Trophoblast cell (in vitro differentiated cells and primary cell): ENCODE measurements around the gene ANKEF1.

ENCODE experiments used
- DNase-seq, 2 donors: peaks; one replicate each; pipeline ENCODE4 v3.0.0-alpha.2; 2016
- H2AFZ ChIP-seq: 2 replicates; pipeline ENCODE4 v1.6.1; 2013; ENCODE audit warnings: low read length, moderate library complexity, mild to moderate bottlenecking; ENCODE audit not compliant: insufficient read depth, poor library complexity
- H2AK5ac ChIP-seq: 2 replicates; pipeline ENCODE4 v1.6.1; 2013; ENCODE audit warnings: mild to moderate bottlenecking, low read length
- H2BK120ac ChIP-seq: 2 replicates; pipeline ENCODE4 v1.6.1; 2013; ENCODE audit warnings: low read length, mild to moderate bottlenecking, moderate library complexity; ENCODE audit not compliant: insufficient read depth, poor library complexity
- H2BK12ac ChIP-seq: 2 replicates; pipeline ENCODE4 v1.6.1; 2013; ENCODE audit warnings: mild to moderate bottlenecking, low read length, moderate library complexity
- H2BK5ac ChIP-seq: 2 replicates; pipeline ENCODE4 v1.6.1; 2013; ENCODE audit warnings: low read length, low read depth, moderate library complexity, mild to moderate bottlenecking; ENCODE audit not compliant: poor library complexity
- H3K14ac ChIP-seq: 2 replicates; pipeline ENCODE4 v1.6.1; 2013; ENCODE audit warnings: mild to moderate bottlenecking, low read length
- H3K18ac ChIP-seq: 2 replicates; pipeline ENCODE4 v1.6.1; 2013; ENCODE audit warnings: mild to moderate bottlenecking, low read length
- H3K23ac ChIP-seq: 2 replicates; pipeline ENCODE4 v1.6.1; 2013; ENCODE audit warnings: low read length
- H3K27ac ChIP-seq: 2 replicates; pipeline ENCODE4 v1.5.1; 2013; ENCODE audit warnings: low read depth, mild to moderate bottlenecking, inconsistent platforms, low read length, moderate library complexity
- H3K27me3 ChIP-seq: 2 replicates; pipeline ENCODE4 v1.6.1; 2013; ENCODE audit warnings: inconsistent platforms, mild to moderate bottlenecking, low read length, moderate library complexity; ENCODE audit not compliant: insufficient read depth
- H3K36me3 ChIP-seq, 2 experiments: 1 replicate in 1 of 2; 2 replicates in 1 of 2; pipeline ENCODE4 v1.6.1; 2013; ENCODE audit warnings: low read length in 2 of 2, mild to moderate bottlenecking in 2 of 2, moderate library complexity in 1 of 2; ENCODE audit not compliant: insufficient read depth in 2 of 2, control insufficient read depth in 1 of 2
- H3K4ac ChIP-seq: 2 replicates; pipeline ENCODE4 v1.6.1; 2013; ENCODE audit warnings: low read depth, mild to moderate bottlenecking, low read length, moderate library complexity
- H3K4me1 ChIP-seq, 2 experiments: 1 replicate in 1 of 2; 2 replicates in 1 of 2; pipeline ENCODE4 v1.6.1; 2013; ENCODE audit warnings: low read length in 2 of 2, mild to moderate bottlenecking in 2 of 2, moderate library complexity in 1 of 2; ENCODE audit not compliant: insufficient read depth in 2 of 2, control insufficient read depth in 1 of 2
- H3K4me2 ChIP-seq: 2 replicates; pipeline ENCODE4 v1.6.1; 2013; ENCODE audit warnings: inconsistent platforms, mild to moderate bottlenecking, low read length, moderate library complexity
- H3K4me3 ChIP-seq: 2 replicates; pipeline ENCODE4 v1.5.1; 2013; ENCODE audit warnings: mild to moderate bottlenecking, low read depth, low read length, inconsistent platforms
- H3K79me1 ChIP-seq: one replicate; pipeline ENCODE4 v1.6.1; 2013; ENCODE audit warnings: low read length
- H3K79me2 ChIP-seq: 2 replicates; pipeline ENCODE4 v1.6.1; 2013; ENCODE audit warnings: low read length, mild to moderate bottlenecking; ENCODE audit not compliant: control insufficient read depth, insufficient read depth, poor library complexity
- H3K9ac ChIP-seq: 2 replicates; pipeline ENCODE4 v1.6.1; 2013; ENCODE audit warnings: mild to moderate bottlenecking, low read length
- H3K9me3 ChIP-seq: 2 replicates; pipeline ENCODE4 v1.6.1; 2013; ENCODE audit warnings: low read depth, mild to moderate bottlenecking, control low read depth, inconsistent platforms, low read length; ENCODE audit not compliant: insufficient read depth
- H4K12ac ChIP-seq: 2 replicates; pipeline ENCODE4 v1.6.1; 2013; ENCODE audit warnings: low read depth, mild to moderate bottlenecking, low read length, moderate library complexity
- H4K8ac ChIP-seq: 2 replicates; pipeline ENCODE4 v1.6.1; 2013; ENCODE audit warnings: low read depth, mild to moderate bottlenecking, low read length, moderate library complexity
- H4K91ac ChIP-seq: one replicate; pipeline ENCODE4 v1.6.1; 2013; ENCODE audit warnings: low read depth, mild to moderate bottlenecking, low read length, moderate library complexity
- WGBS: extraction: QIAGEN DNeasy Blood & Tissue Kit; methylation state at CpG from one replicate; pipeline ENCODE4 v1.1.7; 2013; ENCODE audit warnings: missing lambda C conversion rate; ENCODE audit not compliant: insufficient read length, insufficient coverage; ENCODE audit errors: extremely low coverage; 5-methylcytosine and 5-hydroxymethylcytosine counted together

Gene ANKEF1

DNA sequence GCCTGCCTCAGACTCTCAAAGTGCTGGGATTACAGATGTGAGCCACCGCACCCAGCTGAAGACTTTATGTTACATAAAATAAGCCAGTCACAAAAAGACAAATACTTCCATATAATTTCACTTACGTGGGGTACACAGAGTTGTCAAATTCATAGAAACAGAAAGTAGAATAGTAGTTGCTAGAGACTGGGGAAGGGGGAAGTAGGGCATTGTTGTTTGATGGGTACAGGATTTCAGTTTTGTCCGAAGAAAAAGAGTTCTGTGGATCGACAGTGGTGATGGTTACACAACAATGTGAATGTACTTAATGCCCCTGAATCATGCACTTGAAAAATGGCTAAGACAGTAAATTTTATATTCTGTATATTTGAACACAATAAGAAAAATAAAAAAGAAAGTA is 41.6 kb upstream of the ANKEF1 start:
- Histone ChIP-seq H3K9ac (no peak overlapping the region), H4K91ac (no peak overlapping the region), H3K9me3 (no peaks in the 10 kb centered on the region), H3K14ac (no peak overlapping the region), H2AK5ac (no peak overlapping the region), H3K27ac (no peak overlapping the region), H2BK12ac (no peak overlapping the region), H3K4ac (no peak overlapping the region), H2BK120ac (no peak overlapping the region), H3K79me2 (no peaks in the 10 kb centered on the region), H2AFZ (no peak overlapping the region), H3K27me3 (no peaks in the 10 kb centered on the region), H3K4me1 (no peaks in the 10 kb centered on the region), H3K36me3 (no peaks in the 10 kb centered on the region), H2BK5ac (no peak overlapping the region), H3K79me1 (no peaks in the 10 kb centered on the region), H3K23ac (no peak overlapping the region), H4K8ac (no peak overlapping the region), H3K18ac (no peak overlapping the region), H3K4me2 (no peak overlapping the region), H3K4me3 (no peak overlapping the region), H4K12ac (no peak overlapping the region)
- WGBS = no CpG with 5 or more reads among the region's 4 CpGs
- no peak for DNase-seq

DNA sequence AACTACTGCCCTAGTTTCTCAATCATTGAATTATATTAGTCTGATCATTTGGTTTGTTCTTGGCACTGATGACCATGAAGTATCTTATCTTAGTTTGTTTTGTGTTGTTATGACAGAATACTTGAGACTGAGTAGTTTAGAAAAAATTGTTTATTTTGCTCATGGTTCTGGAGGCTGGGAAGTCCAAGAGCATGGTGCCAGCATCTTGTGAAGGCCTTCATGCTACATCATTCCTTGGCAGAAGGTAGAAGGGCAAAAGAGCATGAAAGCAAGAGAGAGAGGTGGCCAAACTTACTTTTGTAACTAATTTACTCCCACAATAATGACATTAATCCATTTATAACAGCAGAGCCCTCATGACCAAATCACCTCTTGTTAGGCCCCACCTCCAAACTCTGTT is 40.1 kb upstream of the ANKEF1 start:
- Histone ChIP-seq H3K4me1 (no peaks in the 10 kb centered on the region), H3K9me3 (no peaks in the 10 kb centered on the region), H3K4me2 (no peak overlapping the region), H2BK5ac (no peak overlapping the region), H3K23ac (no peak overlapping the region), H3K14ac (no peak overlapping the region), H2AFZ (no peak overlapping the region), H2BK120ac (no peak overlapping the region), H2BK12ac (no peak overlapping the region), H3K79me2 (no peaks in the 10 kb centered on the region), H3K4me3 (no peak overlapping the region), H2AK5ac (no peak overlapping the region), H3K18ac (no peak overlapping the region), H3K27me3 (no peaks in the 10 kb centered on the region), H3K27ac (no peak overlapping the region), H3K36me3 (no peaks in the 10 kb centered on the region), H3K4ac (no peak overlapping the region), H4K8ac (no peak overlapping the region), H4K91ac (no peak overlapping the region), H3K9ac (no peak overlapping the region), H4K12ac (no peak overlapping the region), H3K79me1 (no peaks in the 10 kb centered on the region)
- DNase-seq = no peak

DNA sequence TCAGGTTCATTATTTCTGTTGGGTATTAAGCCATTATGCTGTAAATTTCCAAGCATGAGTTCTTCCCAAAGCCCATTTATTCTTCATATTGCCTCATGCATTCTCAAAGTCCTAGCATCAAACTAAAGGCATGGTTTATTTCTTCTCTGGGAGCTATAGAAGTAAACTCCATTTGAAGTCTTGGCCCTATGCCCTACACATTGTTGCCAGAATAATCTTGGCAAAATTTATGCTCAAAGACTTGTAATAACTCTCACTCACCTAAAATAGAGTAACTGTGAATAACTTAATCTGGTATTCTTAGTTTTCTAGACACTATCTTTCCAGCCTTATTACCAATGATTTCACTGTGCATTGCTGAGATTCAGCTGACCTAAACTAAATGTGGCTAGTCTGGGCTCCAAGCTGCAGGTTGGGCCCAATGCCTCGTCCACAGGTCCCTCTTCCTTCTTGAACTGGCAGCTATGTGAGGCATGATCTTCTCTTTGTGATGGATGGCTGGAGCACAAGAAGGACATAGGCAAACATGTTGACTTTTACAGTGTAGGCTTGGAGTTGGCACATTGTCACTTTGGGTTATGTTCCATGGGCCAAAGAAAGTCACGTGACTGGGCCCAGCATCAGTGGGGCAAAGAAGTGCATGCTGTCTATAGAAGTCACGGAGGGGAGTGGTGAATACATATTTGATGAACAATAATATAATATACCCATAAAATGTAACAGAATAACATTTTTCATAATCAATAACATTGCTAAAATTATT is 39.1 kb upstream of the ANKEF1 start:
- Histone ChIP-seq H4K8ac (no peak overlapping the region), H3K4me2 (no peak overlapping the region), H3K23ac (no peak overlapping the region), H3K14ac (no peak overlapping the region), H2AK5ac (no peak overlapping the region), H3K79me1 (no peaks in the 10 kb centered on the region), H3K4ac (no peak overlapping the region), H3K9me3 (no peaks in the 10 kb centered on the region), H3K79me2 (no peaks in the 10 kb centered on the region), H3K4me3 (no peak overlapping the region), H3K27ac (no peak overlapping the region), H2BK120ac (no peak overlapping the region), H3K36me3 (no peaks in the 10 kb centered on the region), H2AFZ (no peak overlapping the region), H2BK5ac (no peak overlapping the region), H3K9ac (no peak overlapping the region), H4K12ac (no peak overlapping the region), H3K27me3 (no peaks in the 10 kb centered on the region), H4K91ac (no peak overlapping the region), H3K4me1 (no peaks in the 10 kb centered on the region), H2BK12ac (no peak overlapping the region), H3K18ac (no peak overlapping the region)
- DNase-seq = no peak
- no CpG with 5 or more reads among the region's 3 CpGs for WGBS

DNA sequence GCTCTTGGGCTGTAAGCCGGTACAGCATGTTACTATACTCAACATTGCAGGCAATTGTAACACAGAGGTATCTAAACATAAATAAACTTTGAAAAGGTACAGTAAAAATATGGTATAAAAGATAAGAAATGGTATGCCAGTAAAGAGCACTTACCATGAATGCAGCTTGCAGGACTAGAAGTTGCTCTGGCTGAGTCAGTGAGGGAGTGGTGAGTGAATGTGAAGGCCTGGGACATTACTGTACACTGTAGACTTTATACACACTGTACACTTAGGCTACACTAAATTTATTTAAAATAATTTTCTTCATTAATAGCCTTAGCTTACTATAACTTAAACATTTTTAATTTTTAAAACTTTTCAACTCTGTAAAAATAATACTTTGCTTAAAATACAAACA is 37.8 kb upstream of the ANKEF1 start:
- no peak overlapping the region for H4K12ac ChIP-seq
- H3K4ac ChIP-seq = no peak overlapping the region
- H2BK5ac ChIP-seq = no peak overlapping the region
- H2BK120ac ChIP-seq = no peak overlapping the region
- H3K79me1 ChIP-seq = no peaks in the 10 kb centered on the region
- no CpG with 5 or more reads among the region's 1 CpG for WGBS
- H3K23ac ChIP-seq = no peak overlapping the region
- no peak overlapping the region for H2BK12ac ChIP-seq
- no peak overlapping the region for H3K4me3 ChIP-seq
- H2AFZ ChIP-seq = no peak overlapping the region
- H3K18ac ChIP-seq = no peak overlapping the region
- no peaks in the 10 kb centered on the region for H3K27me3 ChIP-seq
- H3K4me1 ChIP-seq = no peaks in the 10 kb centered on the region
- H3K4me2 ChIP-seq = no peak overlapping the region
- no peak overlapping the region for H4K8ac ChIP-seq
- no peak for DNase-seq
- H3K9me3 ChIP-seq = no peaks in the 10 kb centered on the region
- no peaks in the 10 kb centered on the region for H3K79me2 ChIP-seq
- no peak overlapping the region for H4K91ac ChIP-seq
- H3K27ac ChIP-seq = no peak overlapping the region
- H3K36me3 ChIP-seq = no peaks in the 10 kb centered on the region
- H3K9ac ChIP-seq = no peak overlapping the region
- H3K14ac ChIP-seq = no peak overlapping the region
- no peak overlapping the region for H2AK5ac ChIP-seq
